HG03439 (cell line): ENCODE measurements around the gene HSD17B2.
"Not testable (repeated sequence)": the region's sequence is repeated elsewhere in the genome, so short reads cannot be mapped to it uniquely, and the experiment has no call there.

ENCODE experiments used
- ATAC-seq: cut with Tn5 transposase; IDR thresholded peaks from one replicate; pipeline ENCODE4 v1.9.1; 2021; ENCODE audit warnings: mild to moderate bottlenecking, moderate library complexity; ENCODE audit not compliant: unreplicated experiment

HSD17B2 gene

GRCh38 chr16:82034981-82035612, at the start of gene HSD17B2:
TSS of gene HSD17B2 (plus strand) at chr16:82035253. CDS start at chr16:82035425, 172 bp downstream.
- no peak for ATAC-seq

DNA sequence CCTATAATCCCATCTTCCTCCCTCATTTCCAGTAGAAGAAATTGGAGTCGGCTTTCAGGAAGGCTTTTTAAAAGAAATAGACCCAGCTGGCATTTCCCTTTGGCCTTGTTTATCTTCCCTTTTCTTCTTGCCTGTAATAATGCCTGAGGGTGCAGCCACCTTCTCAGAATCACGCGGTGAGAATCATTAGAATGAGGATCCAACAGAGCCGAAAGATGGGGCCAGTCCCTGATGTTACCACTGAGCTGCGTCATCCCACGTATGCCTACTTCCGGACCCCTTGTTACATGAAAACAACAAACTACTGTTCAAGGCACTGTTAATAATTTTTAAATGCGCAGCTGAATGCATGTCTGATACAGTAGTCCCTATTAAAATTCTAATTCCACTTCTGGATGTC, 47.9 kb upstream of the HSD17B2 start:
- no peak for ATAC-seq

DNA sequence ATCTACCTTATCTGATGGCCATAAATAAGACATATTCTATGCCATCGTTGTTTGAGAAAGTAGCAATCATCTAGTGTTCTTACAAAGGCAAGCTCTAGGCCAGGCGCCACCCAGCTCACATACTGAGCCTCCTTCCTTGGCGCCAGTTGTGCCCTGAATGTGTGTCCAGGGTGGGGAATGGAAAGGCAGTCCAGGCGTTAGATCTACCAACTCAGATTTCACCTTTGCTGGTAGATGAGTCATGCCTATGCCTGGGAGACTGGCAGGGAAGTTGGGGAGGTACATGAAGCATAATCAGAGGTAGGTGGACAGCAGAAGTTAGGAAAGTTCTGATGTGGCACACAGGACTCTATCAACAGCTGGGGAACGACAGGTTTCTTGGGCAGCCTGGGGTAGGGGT, 47.3 kb upstream of the HSD17B2 start:
- no peak for ATAC-seq

- no peak for ATAC-seq
Observed at GRCh38 chr16:81992859-81993258, 42.2 kb upstream of the HSD17B2 start.

GRCh38 chr16:81994485-81994884, 40.6 kb upstream of the HSD17B2 start:
- ATAC-seq, result no peak

- ATAC-seq, result no peak
Observed at GRCh38 chr16:81995651-81996050, 39.4 kb upstream of the HSD17B2 start.

GRCh38 chr16:81996664-81997509, 38.2 kb upstream of the HSD17B2 start:
- ATAC-seq, result no peak

DNA sequence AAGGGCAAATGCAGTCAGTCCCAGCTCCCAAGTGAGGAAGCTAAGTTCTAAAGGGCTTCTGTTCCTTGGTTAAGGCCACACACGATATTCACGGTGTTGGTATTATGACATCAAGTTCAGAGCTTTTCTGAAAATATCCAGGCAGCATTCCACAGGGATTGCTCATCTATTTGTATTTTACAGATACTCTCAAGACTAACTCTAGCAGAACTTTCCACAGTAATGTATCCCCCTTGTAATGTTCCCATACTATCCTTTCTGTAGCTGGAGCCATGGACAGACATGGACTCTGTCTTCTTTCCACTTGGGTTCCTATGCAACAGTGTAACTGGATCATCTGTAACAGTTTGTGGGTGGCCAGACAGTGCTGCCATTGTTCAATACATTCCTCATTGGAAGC, 37.3 kb upstream of the HSD17B2 start:
- no peak for ATAC-seq

DNA sequence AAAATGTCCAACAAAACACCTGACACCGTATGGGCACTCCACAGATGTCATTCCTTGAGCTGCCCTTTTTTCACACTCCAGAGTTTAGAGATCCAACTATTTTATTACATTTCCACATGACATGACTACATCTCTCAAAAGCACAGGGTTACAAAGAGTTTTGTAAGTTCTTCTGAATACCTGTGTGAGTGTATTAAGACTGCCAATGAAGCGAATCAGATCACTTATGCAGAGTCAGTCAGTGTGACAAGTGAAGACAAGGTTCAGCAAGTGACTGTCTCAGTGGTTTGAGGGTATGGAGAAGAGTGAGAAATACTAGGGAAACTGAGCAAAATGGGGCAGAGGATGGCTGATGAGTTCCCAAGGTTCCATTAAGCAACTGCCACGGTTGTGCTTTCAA, 32.2 kb upstream of the HSD17B2 start:
- ATAC-seq, result no peak

GRCh38 chr16:82004601-82005000, 30.5 kb upstream of the HSD17B2 start:
- ATAC-seq, result no peak

DNA sequence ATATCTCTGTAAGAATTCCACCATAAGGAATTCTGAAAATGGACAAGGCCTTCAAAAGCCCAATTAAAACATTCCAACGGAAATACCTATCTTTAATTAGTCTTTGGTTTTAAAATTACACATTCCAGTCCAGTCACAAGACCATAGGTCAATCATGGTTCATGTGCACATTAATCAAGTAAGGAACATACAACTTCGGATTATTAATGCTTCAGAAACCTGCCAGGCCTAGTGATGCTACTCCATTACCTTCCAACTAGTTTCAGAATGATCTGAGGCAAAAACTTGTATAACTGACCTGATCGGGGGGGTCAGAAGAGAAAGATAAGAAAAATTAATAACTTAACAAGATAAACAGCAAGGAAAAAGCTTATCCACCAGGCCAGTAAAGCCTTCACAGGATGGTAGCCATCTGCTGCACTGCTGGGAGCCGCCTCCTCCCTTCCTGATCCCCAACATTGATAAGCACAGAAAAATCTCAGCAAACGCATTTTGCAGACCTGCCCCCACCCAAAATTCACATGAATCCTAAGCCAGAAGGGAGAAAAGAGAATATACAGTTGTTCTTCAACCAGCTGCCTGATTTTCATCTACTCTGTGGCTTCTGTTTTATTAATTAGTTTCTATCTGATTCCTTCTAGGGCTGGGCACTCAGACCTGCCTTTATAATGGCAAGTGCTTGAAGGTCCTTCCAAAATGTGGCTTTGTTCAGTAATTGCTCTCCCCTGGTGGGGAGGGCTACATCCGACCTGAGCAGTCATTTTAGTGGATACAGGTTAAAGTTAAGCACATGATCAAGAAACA, 29.8 kb upstream of the HSD17B2 start:
- no peak for ATAC-seq

DNA sequence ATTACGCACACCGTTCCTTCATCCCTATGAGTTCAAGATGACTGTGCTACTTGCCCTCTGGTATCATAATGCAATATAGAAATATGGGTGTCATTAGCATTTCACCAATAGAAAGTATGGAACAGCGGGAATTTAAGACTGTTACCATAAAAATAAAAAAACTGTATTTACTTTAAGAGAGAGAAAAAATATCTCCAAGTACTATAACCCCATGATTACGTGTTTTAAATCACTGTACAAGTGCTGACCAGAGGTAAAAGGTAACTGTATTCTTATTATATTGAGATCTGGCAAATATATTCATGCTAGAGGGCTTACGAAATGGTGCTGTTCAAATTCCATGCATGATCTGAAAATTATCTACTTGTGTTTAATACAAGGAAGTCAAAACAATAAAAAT, 29.0 kb upstream of the HSD17B2 start:
- no peak for ATAC-seq

DNA sequence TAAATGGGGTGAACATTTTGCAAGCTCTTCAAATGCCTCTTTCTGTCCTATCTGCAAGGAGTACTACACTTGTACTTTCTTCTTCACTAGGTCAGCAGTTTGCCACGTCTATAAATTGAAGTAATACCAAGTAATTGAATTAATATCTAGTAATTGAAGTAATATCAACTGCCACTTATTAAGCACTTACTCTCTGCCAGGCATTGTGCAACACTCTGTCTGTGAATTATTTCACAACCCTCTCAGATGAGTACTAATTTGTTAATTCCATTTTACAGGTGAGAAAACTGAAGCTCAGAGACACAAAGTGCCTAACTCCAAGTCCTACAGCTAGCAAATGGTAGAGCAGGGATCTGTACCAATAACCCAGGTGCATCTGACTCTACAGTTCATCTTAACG, 27.9 kb upstream of the HSD17B2 start:
- no peak for ATAC-seq

DNA sequence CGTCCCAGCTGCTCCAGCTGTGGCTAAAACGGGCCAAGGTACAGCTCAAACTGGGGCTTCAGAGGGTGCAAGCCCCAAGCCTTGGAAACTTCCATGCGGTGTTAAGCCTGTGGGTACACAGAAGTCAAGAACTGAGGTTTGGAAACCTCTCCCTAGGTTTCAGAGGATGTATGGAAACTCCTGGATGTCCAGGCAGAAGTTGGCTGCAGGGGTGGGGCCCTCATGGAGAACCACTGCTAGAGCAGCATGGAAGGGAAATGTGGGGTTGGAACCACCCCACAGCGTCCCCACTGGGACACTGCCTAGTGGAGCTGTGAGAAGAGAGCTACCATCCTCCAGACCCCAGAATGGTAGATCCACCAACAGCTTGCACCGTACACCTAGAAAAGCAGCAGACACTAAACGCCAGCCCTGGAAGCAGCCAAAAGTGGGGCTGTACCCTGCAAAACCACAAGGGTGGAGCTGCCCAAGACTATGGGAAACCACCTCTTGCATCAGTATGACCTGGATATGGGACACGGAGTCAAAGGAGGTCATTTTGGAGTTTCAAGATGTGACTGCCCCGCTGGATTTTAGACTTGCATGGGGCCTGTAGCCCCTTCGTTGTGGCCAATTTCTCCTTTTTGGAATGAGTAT, 26.0 kb upstream of the HSD17B2 start:
- ATAC-seq, result no peak

DNA sequence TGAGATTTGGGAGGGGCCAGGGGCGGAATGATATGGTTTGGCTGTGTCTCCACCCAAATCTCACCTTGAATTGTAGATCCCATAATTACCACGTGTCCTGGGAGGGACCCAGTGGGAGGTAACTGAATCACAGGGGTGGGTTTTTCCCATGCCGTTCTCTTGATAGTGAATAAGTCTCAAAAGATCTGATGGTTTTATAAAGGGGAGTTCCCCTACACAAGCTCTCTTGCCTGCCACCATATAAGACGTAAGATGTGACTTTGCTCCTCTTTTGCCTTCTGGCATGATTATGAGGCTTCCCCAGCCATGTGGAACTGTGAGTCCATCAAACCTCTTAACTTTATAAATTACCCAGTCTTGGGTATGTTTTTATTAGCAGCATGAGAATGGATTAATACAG, 25.3 kb upstream of the HSD17B2 start:
- not testable (repeated sequence) for ATAC-seq

- no peak for ATAC-seq
Observed at GRCh38 chr16:82010649-82011048, 24.4 kb upstream of the HSD17B2 start.

DNA sequence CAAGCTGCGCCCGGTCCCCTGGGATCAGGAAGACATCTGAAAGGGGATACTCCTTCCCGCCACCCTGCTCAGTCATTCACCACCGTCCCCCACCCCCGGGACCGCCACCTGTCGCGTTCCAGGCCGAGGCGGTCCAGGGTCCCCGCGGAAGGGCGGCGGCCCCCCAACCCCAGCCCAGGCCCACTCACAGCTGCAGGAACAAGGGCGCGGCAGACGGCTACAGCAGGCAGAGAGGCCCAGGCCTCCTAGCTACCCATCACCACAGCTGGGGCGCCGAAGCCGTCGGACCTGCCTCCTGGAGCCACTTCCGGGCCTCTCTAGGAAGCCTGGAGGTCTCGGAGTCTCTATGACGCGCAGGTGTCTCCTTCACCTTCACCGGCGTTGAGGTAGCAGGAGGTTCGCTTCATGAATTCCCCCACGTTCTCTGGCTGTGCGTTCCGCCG, 23.8 kb upstream of the HSD17B2 start, which contains the start of gene SDR42E1:
Gene SDR42E1 (minus strand): TSS at position 272 of the 443 bp plus-strand sequence. CDS start 10,612 bp downstream, outside the sequence.
- peak; percentile 84 for ATAC-seq

DNA sequence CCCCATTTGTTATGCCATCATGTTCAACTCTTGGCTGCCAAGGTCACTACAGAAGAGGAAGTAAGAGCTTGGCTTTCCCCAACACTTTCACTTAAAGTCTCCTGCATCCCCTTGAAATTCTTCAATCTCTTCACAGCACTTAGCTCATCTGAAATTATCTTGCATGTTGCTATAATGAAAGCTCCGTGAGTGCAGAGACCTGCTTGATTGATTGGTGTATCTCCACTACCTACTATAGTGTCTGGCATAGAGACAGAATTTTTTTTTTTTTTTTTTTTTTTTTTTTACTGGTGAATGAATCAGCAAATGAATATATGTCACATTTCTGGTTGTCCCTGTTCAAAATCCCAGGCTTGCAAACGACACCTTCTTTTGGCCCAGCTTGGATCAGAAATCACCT, 21.9 kb upstream of the HSD17B2 start:
- no peak for ATAC-seq

- ATAC-seq, result no peak
Observed at GRCh38 chr16:82016263-82016662, 18.8 kb upstream of the HSD17B2 start.

- no peak for ATAC-seq
Observed at GRCh38 chr16:82016964-82017363, 18.1 kb upstream of the HSD17B2 start.
